SK-N-SH treated with all-trans-retinoic acid at 6 μM for 48 hours (cell line): Measurements from ENCODE around the gene ZNF587.

Source experiments
- ARNTL ChIP-seq: fragments of 450-650 bp; formaldehyde crosslinking; IDR thresholded peaks from 2 replicates; pipeline ENCODE4 v1.5.0; 2020; ENCODE audit warnings: low read depth, mild to moderate bottlenecking, moderate library complexity, borderline replicate concordance
- BACH2 ChIP-seq: fragments of 250-450 bp; sonication (Bioruptor Pico); IDR thresholded peaks from 2 replicates; pipeline ENCODE4 v1.9.0; 2021; ENCODE audit warnings: mild to moderate bottlenecking, borderline replicate concordance
- CREB5 ChIP-seq: fragments of 250-450 bp; sonication (Bioruptor Pico); IDR thresholded peaks from 2 replicates; pipeline ENCODE4 v1.5.1; 2020; ENCODE audit warnings: low read depth, mild to moderate bottlenecking, moderate library complexity
- CSRNP3 ChIP-seq: fragments of 250-450 bp; sonication (Bioruptor Pico); IDR thresholded peaks from 2 replicates; pipeline ENCODE4 v1.5.1; 2021; ENCODE audit warnings: mild to moderate bottlenecking, moderate library complexity
- ISL1 ChIP-seq: fragments of 250-450 bp; sonication (Bioruptor Pico); IDR thresholded peaks from 2 replicates; pipeline ENCODE4 v2.1.2; 2022; ENCODE audit warnings: mild to moderate bottlenecking, moderate library complexity
- OSR1 ChIP-seq: fragments of 250-450 bp; sonication (Bioruptor Pico); IDR thresholded peaks from 2 replicates; pipeline ENCODE4 v1.8.0; 2022; ENCODE audit warnings: moderate library complexity, mild to moderate bottlenecking, inconsistent platforms
- PATZ1 ChIP-seq: fragments of 250-450 bp; sonication (Bioruptor Pico); IDR thresholded peaks from 2 replicates; pipeline ENCODE4 v1.8.0; 2020; ENCODE audit warnings: mild to moderate bottlenecking, moderate library complexity, borderline replicate concordance
- TSHZ2 ChIP-seq: fragments of 250-450 bp; sonication (Bioruptor Pico); IDR thresholded peaks from 2 replicates; pipeline ENCODE4 v1.5.0; 2020; ENCODE audit warnings: mild to moderate bottlenecking, moderate library complexity
- ZC3H10 ChIP-seq: fragments of 250-450 bp; sonication (Bioruptor Pico); IDR thresholded peaks from 2 replicates; pipeline ENCODE4 v1.5.1; 2021; ENCODE audit warnings: mild to moderate bottlenecking, moderate library complexity
- ZFP3 ChIP-seq: fragments of 250-450 bp; sonication (Bioruptor Pico); IDR thresholded peaks from 2 replicates; pipeline ENCODE4 v1.5.0; 2020; ENCODE audit warnings: mild to moderate bottlenecking, moderate library complexity
- ZFP30 ChIP-seq: fragments of 450-650 bp; formaldehyde crosslinking; IDR thresholded peaks from 2 replicates; pipeline ENCODE4 v1.5.0; 2022; ENCODE audit warnings: mild to moderate bottlenecking, moderate library complexity
- ZNF565 ChIP-seq: fragments of 450-650 bp; formaldehyde crosslinking; conservative IDR thresholded peaks from 2 replicates; pipeline ENCODE4 v1.5.0; 2020; ENCODE audit warnings: low read depth, mild to moderate bottlenecking, moderate library complexity

- no peak for TF ChIP-seq ZC3H10
- TF ChIP-seq OSR1 (CRISPR knock-in tag) = no peak
- no peak for TF ChIP-seq ARNTL (CRISPR knock-in tag)
- no peak for TF ChIP-seq TSHZ2
- TF ChIP-seq CREB5 (CRISPR knock-in tag) = no peak
- no peak for TF ChIP-seq ISL1 (CRISPR knock-in tag)
- TF ChIP-seq ZNF565 (CRISPR knock-in tag) = no peak
- TF ChIP-seq ZFP30 (CRISPR knock-in tag) = no peak
- TF ChIP-seq CSRNP3 (CRISPR knock-in tag) = no peak
- no peak for TF ChIP-seq PATZ1 (CRISPR knock-in tag)
- TF ChIP-seq ZFP3 = no peak
- TF ChIP-seq BACH2 (CRISPR knock-in tag) = no peak
Observed at GRCh38 chr19:57820599-57820998, 29.1 kb upstream of the ZNF587 start.
